ENCODE data around the gene ABTB1.
"Not testable (repeated sequence)": the region's sequence is repeated elsewhere in the genome, so short reads cannot be mapped to it uniquely, and the experiment has no call there.

GRCh38 chr3:127654993-127655392, 17.8 kb upstream of the ABTB1 start:
- TF ChIP-seq CTCF (conservative IDR thresholded peaks at IDR 0.05; ENCODE audit: low read length); EZH2phosphoT487 (IDR thresholded peaks at IDR 0.05; ENCODE audit: borderline replicate concordance): not testable (repeated sequence)
